ENCODE measurements around the gene UBTD1.

GRCh38 chr10:97475936-97476594, 22.7 kb upstream of the UBTD1 start:
- no peak for TF ChIP-seq ZNF274 (IDR thresholded peaks at IDR 0.05; ENCODE audit: low read depth, low read length)
- TF ChIP-seq SUZ12 (IDR thresholded peaks at IDR 0.05; ENCODE audit: extremely low read depth, insufficient read depth, insufficient read length): no peak
